GM11168 (cell line): ENCODE data around the gene PALLD.

ENCODE experiments used
- in situ Hi-C: fragments of 300-500 bp; cut with MboI; formaldehyde crosslinking; loops from one replicate; pipeline ENCODE4 v1.12.0; 2022; ENCODE audit warnings: low sequenced_read_pairs; ENCODE audit not compliant: unreplicated experiment

Gene PALLD

DNA sequence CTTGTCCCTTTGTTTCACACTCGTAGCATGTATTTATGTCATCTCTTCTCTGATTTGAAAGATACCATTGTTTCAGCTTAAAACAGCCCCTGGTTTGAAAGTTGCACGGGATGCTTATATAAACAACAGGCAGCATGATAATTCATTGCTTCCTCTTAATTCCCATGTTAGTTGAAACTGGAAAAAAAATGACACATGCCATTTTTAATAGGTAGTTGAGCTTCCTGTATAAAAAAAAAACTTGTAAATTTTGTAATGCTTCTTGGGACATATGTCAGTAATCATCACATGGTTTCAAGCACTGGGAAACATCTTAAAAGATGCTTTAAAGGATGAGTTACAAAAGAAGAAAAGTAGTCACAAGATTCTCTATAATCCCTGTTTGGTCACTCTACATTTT is 243.0 kb downstream of the PALLD start:
- in situ Hi-C loops: no loop called here

DNA sequence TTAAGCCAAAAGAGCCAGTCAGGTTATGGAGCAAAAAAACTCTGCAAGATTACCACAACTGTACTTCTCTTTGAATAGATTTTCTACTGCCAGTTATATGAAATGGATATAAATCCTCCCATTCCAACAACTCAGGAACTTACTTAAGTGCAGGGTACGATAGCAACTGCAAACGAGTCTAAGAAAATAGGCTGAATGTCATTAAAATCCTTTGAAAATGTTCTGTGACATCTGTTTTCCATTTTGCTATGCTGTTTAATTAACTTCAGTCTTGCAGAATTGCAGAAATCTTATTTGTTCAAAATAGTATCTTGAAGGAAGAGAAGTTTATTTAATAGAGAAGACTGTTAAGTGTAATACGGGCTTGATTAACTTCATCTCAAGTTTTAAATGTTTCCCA is 243.8 kb downstream of the PALLD start:
- in situ Hi-C loops: no loop called here

DNA sequence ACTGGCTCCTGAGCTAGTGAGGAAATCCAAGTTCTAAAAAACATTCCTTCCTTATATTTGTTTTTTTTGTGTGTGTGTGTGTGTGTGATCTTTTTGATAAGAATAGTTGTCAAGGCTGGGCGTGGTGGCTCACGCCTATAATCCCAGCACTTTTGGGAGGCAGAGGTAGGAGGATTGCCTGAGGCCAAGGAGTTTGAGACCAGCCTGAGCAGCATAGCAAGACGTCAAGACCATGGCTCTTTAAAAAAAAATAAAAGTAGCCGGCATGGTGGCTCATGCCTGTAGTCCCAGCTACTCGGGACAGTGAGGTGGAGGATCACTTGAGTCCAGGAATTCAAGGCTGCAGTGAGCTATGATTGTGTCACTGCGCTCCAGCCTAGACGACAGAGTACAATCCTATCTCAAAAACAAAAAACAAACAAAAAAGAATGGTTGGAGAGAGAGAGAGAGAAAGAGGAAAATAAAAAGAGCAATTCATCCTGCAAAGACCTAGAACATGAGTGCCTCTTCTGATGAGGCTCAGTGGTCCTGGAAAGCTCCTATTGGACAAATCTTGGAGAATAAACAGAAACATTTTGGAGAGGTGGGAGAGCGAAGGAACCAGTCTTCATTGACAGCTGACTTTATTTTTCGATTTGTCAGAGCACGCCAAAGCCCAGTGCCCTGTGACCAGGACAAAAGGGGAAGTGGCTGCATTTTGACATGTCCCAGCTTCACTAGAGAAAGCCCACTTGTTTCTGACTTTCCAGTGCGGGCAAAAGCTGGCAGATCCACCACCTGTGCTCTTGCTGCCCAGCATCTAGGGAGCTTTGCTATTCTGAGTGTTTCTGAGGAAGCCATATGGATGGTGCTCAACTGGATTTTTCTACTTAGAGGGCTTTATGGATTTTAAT is 244.7 kb downstream of the PALLD start:
- in situ Hi-C loops: no loop called here

DNA sequence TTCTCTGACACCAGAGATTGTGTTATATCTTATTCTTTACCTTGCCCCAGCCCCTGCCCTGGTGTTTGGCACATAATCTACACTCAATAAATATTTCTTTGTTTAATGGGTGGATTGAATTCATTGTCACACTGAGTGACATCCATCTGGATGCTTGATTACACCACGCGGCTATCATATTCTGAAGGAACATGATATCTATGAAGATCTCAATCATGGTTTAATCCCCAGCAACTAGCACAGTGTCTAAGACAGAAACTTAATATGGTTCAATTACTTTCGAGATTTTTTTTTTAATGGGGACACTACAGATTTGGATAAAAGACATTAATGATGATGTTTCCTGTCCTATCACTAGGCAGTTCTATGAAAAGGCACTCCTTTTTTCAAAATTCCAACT is 246.3 kb downstream of the PALLD start:
- in situ Hi-C loops: no loop called here

DNA sequence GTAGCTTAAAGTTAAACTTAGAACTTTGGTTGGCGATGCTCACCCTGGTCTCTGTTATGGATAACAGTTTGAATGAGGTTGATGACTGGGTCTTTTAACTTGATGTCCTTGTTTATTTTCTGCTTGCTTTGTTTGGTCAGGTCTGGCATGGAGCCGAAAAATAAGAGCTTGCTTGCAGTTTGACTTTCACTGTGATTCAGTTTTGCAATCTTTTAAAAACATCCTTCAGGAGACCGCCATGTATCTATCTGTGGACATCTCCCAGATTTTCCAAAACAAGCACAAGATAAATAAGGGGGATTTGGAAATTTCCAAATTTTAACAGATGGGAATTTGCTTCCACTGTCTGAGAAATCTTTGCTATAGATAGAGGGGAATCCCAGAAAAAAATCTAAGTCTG is 246.7 kb downstream of the PALLD start:
- in situ Hi-C loops: no loop called here

DNA sequence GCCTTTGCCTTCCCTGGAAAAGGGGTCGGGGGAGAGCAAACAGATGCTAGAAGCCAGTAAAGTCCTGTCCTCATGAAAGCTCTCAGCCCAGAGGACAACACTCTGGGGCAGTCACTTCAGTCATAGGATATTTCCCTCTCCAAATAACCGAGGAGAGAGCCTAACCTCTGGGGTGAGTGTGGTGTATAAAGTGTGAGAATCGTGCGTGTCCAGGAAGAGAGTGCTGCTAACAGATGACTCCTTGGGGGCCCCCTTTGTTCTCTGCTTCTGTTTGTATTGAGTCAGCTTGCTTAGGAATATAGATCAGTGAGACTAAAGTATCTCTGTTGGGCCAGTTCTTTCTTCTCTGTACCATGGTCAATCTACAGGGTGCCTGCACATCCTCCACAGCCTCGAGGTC is 247.2 kb downstream of the PALLD start:
- in situ Hi-C loops: no loop called here

DNA sequence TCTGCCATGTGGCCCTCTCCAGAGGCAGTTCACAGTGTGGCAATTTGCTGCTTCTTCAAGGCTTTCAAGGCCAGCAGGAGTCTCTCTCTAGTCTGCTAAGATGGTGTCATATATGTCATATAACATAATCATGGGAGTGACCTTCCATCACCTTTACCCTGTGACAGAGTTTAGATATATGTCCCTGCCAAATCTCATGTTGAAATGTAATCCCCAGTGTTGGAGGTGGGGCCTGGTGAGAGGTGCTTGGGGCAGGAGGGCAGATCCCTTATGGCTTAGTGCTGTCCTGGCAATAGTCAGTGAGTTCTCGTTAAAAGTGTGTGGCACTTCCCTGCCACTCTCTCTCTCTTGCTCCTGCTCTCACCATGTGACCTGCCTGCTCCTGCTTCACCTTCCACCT is 252.0 kb downstream of the PALLD start:
- in situ Hi-C loops: no loop called here

DNA sequence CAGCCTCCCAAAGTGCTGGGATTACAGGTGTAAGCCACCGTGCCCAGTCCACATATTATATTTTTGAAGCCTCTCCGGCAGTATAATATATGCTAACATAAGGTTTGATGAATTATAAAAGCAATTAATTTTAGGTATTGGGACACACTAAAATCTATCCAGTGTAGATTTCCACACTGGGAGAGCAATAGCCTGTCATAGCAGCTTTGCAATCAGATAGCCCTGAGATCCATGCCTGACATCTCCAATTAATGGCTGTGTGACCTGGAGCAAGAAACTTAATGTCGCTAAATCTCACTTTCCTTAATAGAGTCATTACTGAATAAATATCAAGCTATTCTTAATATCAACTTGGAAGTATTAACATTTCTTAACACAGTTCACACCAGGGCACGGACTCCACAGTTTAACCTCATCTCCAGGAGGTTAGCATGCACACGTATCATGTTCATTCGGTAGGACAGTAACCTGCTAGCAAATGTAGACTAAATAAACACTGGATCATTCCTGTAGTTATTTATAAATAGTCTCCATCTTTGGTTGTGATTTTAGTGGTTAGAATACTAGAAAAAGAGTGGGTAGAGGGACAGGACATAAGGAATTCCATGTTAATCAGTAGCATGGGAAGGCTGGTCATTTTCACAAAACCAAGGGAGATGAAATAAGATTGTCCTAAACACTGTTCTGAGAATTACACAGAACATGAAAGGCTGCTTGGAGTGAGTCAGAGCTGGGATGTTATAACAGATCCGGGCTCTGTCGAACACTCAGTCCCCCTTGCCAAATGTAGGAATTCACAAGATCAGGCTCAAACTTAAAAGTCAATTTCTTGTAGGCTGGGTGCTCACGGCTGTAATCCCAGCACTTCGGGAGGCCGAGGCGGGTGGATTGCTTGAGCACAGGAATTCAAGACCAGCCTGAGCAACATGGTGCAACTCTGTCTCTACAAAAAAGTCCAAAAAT is 254.7 kb downstream of the PALLD start:
- in situ Hi-C loops: no loop called here

DNA sequence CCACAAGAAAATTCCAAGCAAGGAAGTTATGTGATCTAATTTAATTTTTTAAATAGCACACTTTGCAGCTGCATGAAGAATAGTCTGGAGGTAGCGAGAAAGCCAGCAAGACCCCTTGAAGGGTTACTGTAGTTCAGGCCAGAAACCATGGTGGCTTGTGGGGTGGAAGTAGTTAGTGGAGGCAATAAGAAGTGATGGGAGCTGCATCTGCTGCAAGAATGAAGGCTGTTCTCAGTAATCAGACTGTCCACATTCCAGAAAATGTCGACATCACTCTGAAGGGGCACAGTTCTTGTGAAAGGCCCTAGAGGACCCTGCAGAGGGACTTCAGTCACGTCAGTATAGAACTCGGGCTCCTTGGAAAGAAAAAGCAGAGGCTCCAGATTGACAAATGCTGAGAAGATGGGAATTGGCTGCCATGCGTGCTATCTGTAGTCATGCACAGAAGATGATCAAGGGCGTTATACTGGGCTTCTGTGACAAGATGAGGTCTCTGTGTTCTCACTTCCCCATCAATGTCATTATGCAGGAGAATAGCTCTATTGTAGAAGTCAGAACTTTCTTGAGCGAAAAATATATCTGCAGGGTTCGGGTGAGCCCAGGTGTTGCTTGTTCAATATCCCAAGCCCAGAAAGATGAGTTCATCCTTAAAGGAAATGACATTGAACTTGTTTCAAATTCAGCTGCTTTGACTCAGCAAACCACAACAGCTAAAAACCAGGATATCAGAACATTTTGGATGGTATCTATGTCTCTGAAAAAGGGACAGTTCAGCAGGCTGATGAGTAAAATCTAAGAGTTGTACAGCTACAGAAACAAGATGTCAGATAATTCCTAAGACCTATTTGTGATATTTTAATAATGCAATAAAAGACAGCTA is 259.0 kb downstream of the PALLD start:
- in situ Hi-C loops: no loop called here

DNA sequence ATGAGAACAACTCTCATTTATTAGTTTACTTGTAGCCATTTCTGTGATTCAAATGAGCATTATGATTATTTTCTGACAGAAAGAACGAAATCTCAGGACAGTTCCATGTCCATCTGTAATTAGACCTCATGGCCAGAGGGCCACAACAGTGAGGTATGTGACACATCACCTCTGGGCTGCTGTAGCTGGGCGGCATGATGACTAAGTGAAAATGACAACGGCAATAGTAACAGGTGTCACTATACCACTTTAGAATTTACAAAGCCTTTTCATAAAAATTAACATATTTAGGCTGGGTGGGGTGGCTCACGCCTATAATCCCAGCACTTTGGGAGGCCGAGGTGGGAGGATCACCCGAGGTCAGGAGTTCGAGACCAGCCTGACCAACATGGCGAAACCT is 260.6 kb downstream of the PALLD start:
- in situ Hi-C loops: no loop called here

DNA sequence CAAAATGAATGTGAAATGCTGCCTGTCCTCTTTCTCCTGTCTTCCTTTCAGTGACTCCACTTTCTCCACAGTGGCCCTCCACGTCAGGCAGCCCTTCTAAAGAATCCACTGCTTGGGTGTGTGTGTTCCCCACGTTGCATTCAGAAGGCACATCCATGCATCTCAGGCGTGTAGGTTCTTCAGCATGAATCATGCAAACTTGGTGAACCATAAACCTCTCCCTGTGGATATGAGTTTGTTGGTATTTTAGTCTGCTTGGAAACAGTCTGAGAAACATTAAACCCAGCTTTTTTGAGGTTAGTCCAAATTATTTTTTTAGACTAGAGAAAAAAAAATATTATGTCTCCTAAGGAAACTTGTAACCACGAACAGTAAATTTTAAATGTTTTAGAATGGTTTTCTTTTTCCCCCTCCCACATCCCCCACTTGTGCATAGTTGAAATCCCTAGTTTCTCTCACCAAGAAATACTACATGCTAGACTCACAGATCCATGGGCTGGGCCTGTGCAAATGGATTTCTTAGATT is 261.6 kb downstream of the PALLD start:
- in situ Hi-C loops: no loop called here

DNA sequence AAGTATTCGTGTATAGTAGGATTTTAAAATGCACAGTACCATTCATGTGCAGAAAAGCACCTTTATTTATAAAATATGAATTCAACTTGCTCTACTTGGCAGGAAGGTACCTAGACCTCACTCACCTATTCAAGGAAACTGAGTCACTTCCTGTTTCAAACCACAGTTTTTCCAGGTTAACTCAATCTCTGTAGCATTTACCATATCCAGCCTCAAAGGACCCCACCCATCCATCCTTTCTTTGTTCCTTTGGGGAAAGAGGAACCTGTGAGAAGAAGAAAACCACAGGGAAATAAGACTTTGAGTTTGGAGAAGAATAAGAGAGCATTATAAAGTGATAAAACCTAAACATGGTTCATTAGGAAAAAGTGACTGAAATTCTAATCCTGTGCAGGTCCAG is 262.5 kb downstream of the PALLD start:
- in situ Hi-C loops: no loop called here

DNA sequence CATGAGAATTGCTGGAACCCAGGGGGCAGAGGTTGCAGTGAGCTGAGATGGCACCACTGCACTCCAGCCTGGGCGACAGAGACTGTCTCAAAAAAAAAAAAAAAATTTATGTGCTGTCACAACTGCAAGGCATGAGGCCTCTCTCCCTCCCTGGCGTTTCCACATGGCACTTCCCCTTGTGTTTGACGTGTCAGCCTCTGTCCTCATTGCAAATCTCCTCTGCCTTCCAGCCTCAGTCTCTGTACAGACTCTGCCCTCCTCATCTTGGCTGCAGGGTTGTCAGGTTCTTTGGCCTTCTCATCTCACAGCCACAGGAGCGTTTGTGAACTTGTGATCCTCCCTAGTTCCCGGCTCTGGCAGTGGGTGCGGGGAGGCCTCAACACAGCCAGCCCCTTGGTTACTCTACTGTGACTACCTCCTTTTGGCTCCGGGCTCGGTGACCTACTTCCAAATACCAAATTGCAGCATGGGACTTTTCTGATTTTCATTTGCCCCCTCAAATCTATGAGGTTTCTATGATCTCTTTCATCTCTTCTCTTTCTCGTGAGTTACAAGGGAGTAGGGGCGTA is 263.2 kb downstream of the PALLD start:
- in situ Hi-C loops: no loop called here

DNA sequence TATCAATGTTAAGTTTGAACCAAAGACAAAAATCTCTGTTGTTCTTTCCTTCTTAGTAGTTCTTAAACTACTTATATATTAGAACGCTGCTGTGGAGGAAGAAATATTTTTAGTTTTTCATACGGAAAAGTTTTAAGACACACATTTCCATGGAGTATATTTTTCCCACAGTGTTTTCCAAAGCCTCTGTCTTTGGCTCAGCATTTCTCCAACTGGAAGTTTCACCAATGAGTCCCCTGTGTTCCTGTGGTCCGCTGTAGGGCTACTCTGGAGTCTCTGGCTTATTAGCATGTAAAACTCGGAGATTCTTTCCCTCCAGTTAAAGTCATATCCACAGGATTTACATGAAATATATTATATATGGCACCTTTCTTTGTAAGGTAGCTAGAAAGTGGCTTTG is 264.2 kb downstream of the PALLD start:
- in situ Hi-C loops: no loop called here

DNA sequence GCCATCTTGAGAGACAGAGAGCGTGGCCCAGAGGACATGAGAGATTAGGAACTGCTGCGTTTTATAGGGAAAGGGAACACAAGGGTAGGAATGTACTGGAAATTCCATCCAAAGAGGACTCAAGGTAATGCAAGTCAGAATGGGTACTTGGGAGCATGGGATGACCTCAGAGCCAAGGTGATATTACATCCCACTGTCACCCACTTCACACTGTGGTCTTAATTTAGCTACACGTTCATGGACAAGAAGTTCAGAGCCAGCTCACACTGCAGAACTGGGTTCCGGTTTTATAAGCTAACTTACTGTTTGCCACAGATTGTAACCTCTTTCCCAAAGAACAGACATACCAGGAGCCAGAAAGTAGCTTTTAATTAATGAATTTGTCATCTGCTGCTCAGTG is 268.5 kb downstream of the PALLD start:
- in situ Hi-C loops: no loop called here

DNA sequence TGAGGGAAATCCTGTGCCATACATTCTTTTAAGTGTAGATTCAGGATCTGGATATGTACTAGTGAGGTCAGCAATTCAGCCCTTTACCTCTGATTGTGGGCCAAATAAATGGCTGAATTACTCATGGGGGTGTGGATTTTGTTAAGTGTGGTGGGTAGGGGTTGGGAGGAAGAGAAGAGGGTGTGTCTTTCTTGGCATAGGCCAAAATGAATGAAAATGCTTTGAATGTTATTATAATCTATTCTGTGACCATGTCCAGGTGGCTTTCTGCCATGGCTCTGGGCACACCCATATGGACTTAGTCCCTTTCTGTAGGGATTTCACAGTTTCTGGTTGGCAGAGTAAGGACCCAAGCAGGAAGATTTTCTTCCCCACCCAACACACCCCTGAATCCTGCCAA is 268.9 kb downstream of the PALLD start:
- in situ Hi-C loops: no loop called here

DNA sequence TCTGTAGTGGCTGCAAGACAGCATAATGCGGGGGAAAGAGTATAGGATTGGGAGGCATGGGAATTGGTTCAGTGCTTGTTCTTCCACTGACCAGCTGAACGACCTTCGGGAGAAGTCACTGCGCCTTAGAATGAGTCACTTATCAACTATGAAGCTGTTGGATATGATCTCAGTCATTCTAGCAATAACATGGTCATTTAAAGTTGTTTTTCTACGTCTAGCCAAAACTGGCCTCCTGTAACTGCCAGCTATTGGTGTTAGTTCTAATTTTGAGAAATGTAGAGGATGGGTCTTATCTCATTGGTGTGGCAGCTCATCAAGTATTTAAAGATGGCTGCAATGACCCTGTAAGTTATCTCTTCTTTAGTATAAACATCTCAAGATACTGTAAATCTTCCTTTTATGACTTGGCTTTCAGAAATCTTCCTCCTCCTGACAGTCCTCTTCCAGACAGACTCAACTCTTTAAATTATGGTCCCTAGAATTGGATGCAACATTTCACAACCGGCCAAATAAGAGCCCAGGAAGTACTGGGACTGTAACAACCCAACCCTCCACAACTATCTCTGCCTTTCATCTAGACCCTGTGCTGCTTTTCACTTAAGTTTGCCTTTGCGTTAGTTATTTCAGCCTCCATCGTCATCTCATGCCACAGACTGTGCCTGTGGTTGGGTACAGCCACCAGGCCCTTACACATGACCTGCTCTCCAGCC is 269.9 kb downstream of the PALLD start:
- in situ Hi-C loops: no loop called here

DNA sequence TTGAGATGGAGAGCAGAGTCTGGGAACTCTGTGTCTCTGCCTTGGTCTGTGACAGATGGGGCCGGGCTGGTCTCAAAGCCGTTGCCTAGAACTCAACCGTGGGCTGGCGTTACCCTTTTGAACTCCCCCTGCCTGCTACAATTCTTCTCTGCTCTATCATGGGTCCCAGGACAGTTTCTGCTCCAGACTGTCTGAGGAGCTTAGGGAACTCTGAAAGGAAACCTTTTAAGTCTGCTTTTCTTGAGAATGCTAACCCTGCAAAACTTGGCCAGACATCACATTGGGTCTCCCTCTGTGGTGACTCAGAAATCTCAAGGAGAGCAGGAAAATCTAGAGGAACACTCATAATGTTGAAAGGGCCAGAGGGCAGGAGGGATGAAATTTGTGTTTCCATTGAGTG is 272.6 kb downstream of the PALLD start:
- in situ Hi-C loops: no loop called here

DNA sequence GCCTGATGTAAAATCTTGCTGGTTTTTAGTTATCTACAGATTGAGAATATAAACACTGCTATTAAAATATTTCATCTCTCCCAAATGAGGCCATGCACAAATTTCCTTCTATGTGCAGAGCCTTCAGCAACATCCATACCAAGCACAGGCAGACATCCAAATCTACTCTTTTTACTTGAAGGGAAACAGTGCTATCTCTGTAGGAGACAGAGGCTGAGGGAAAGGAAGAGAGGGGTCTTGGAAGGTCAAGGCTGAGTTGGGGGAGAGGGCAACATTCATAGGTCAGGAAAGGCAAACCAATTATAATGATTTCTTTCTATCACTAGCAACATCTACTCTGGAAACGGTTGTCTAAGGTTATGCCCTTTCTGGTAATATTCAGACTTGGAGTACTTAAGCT is 273.0 kb downstream of the PALLD start:
- in situ Hi-C loops: no loop called here
